Measurements from ENCODE around the gene TRMT44. TPM values are rescaled to one million over a fixed set of nuclear protein-coding genes. Genes with fewer than 3 reads are reported as not detected.
"Not testable (repeated sequence)": the region's sequence is repeated elsewhere in the genome, so short reads cannot be mapped to it uniquely, and the experiment has no call there.

Gene TRMT44
- polyA plus RNA-seq, 4 donors, result 4.7 to 11.6 (median 5.2) TPM

DNA sequence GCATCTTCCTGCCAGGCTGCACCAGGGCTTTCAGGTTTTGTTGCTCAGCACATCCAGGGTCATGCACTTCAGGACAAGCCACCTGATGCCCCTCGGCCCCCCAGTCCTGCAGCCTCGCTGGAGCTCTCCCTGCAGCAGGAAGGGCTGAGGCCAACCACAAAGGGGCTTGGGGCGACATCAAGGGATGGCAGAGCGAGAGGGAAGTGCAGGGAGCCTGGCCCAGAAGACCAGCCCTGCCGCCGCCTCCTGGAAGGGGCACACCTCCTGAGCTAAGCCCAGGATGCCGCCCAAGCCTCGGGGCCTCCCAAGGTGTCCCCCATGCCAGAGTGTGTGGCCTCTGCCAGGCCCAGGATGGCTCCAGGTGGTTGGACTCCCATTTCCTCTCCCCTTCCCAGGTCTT lies 37.1 kb downstream of the TRMT44 start:
- FAIRE-seq, result no peak
- 87 to 95% (median 92%) methylated on average over 8 of the region's 8 CpGs for WGBS, 3 donors

GRCh38 chr4:8478371-8478770 lies 37.8 kb downstream of the TRMT44 start:
- DNase-seq (no peak), FAIRE-seq (no peak)
- H3K36me3 ChIP-seq (ENCODE audit: control insufficient read depth in 3 of 3, insufficient read depth in 2 of 3, low read depth in 1 of 3, low read length in 3 of 3), result peaks cover 0 to 37% (median 0%) of the 10 kb centered on the region in 3 donors
- no peaks in the 10 kb centered on the region for H3K9me3 ChIP-seq (ENCODE audit: control insufficient read depth in 2 of 2, insufficient read depth in 1 of 2, low read depth in 1 of 2, low read length in 1 of 2)
- H3K27ac ChIP-seq (ENCODE audit: low read depth in 1 of 3, low read length in 2 of 3), result no peak overlapping the region
- 90 to 96% (median 93%) methylated on average over 9 of the region's 9 CpGs for WGBS, 3 donors
- peaks cover 0 to 2% (median 0%) of the 10 kb centered on the region in 3 donors for H3K4me1 ChIP-seq (ENCODE audit: control insufficient read depth in 3 of 3, insufficient read depth in 2 of 3, low read depth in 1 of 3, low read length in 2 of 3)
- no peaks in the 10 kb centered on the region for H3K27me3 ChIP-seq (ENCODE audit: control insufficient read depth in 3 of 3, insufficient read depth in 3 of 3, low read length in 3 of 3)
- no peak overlapping the region for H3K4me3 ChIP-seq (ENCODE audit: low read depth in 1 of 3, low read length in 3 of 3)

More for the DNA sequence above, 37.1 kb downstream of the TRMT44 start:
- DNase-seq, result no peak
- no peak overlapping the region for H3K4me3 ChIP-seq (ENCODE audit: low read depth in 1 of 3, low read length in 3 of 3)
- no peaks in the 10 kb centered on the region for H3K9me3 ChIP-seq (ENCODE audit: control insufficient read depth in 2 of 2, insufficient read depth in 1 of 2, low read depth in 1 of 2, low read length in 1 of 2)
- peaks cover 0 to 2% (median 0%) of the 10 kb centered on the region in 3 donors for H3K4me1 ChIP-seq (ENCODE audit: control insufficient read depth in 3 of 3, insufficient read depth in 2 of 3, low read depth in 1 of 3, low read length in 2 of 3)
- H3K27ac ChIP-seq (ENCODE audit: low read depth in 1 of 3, low read length in 2 of 3), result no peak overlapping the region
- no peaks in the 10 kb centered on the region for H3K27me3 ChIP-seq (ENCODE audit: control insufficient read depth in 3 of 3, insufficient read depth in 3 of 3, low read length in 3 of 3)
- H3K36me3 ChIP-seq (ENCODE audit: control insufficient read depth in 3 of 3, insufficient read depth in 2 of 3, low read depth in 1 of 3, low read length in 3 of 3), result peaks cover 0 to 41% (median 0%) of the 10 kb centered on the region in 3 donors

DNA sequence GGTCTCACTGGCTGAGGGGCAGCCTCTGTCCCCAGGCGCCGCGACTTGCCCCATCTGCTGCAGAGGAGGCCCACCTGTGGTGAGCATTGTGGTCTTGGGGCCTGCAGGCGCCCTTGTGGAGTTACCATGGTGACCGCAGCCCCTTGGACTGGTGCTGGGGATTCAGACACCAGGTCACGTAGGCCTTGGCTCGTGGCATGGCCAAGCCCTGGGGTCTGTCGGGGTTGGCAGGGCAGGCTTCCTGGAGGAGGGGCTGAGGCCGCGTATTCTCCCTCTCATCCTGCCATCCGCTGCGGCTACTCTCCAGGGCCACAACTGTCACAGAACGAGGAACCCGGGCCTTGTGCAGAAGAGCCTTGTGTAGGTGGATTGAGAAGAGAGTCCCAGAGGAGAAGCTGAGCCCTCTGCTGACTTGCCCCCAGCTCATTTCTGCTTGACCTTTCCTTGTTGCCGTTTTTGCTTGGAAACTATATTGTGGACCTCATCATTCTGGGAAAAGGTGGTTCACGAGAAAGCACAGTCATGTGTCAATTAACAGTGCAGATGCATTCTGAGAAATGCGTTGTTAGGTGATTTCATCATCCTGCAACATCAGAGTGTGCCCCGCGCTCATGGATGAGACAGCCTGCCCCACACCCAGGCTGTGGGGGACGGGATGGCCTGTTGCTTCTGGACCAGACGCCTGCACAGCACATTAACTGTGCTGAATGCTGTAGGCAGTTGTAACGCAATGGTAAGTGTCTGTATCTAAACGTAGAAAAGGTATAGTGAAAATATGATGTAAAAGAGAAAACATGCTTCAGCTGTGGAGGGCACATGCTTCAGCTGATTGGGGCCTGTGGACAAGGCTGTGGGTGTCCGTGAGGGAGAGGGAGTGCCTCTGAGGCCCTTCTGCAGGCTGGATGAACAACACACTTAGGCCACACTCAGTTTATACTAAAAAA lies 38.5 kb downstream of the TRMT44 start:
- no peak for DNase-seq
- FAIRE-seq, result no peak
- WGBS, 3 donors, result 91 to 93% (median 92%) methylated on average over 23 to 24 of the region's 24 CpGs
- Histone ChIP-seq H3K4me1 (ENCODE audit: control insufficient read depth in 3 of 3, insufficient read depth in 2 of 3, low read depth in 1 of 3, low read length in 2 of 3) (no peaks in the 10 kb centered on the region), H3K36me3 (ENCODE audit: control insufficient read depth in 3 of 3, insufficient read depth in 2 of 3, low read depth in 1 of 3, low read length in 3 of 3) (peaks cover 0 to 33% (median 0%) of the 10 kb centered on the region in 3 donors), H3K27ac (ENCODE audit: low read depth in 1 of 3, low read length in 2 of 3) (no peak overlapping the region), H3K27me3 (ENCODE audit: control insufficient read depth in 3 of 3, insufficient read depth in 3 of 3, low read length in 3 of 3) (no peaks in the 10 kb centered on the region), H3K4me3 (ENCODE audit: low read depth in 1 of 3, low read length in 3 of 3) (no peak overlapping the region), H3K9me3 (ENCODE audit: control insufficient read depth in 2 of 2, insufficient read depth in 1 of 2, low read depth in 1 of 2, low read length in 1 of 2) (no peaks in the 10 kb centered on the region)

GRCh38 chr4:8480221-8480620 lies 39.6 kb downstream of the TRMT44 start:
- Histone ChIP-seq H3K27ac (ENCODE audit: low read depth in 1 of 3, low read length in 2 of 3) (no peak overlapping the region), H3K27me3 (ENCODE audit: control insufficient read depth in 3 of 3, insufficient read depth in 3 of 3, low read length in 3 of 3) (no peaks in the 10 kb centered on the region), H3K9me3 (ENCODE audit: control insufficient read depth in 2 of 2, insufficient read depth in 1 of 2, low read depth in 1 of 2, low read length in 1 of 2) (no peaks in the 10 kb centered on the region), H3K36me3 (ENCODE audit: control insufficient read depth in 3 of 3, insufficient read depth in 2 of 3, low read depth in 1 of 3, low read length in 3 of 3) (peaks cover 0 to 32% (median 0%) of the 10 kb centered on the region in 3 donors), H3K4me3 (ENCODE audit: low read depth in 1 of 3, low read length in 3 of 3) (no peak overlapping the region), H3K4me1 (ENCODE audit: control insufficient read depth in 3 of 3, insufficient read depth in 2 of 3, low read depth in 1 of 3, low read length in 2 of 3) (no peaks in the 10 kb centered on the region)
- FAIRE-seq (no peak), DNase-seq (no peak)
- 91 to 94% (median 92%) methylated on average over 11 of the region's 11 CpGs for WGBS, 3 donors

DNA sequence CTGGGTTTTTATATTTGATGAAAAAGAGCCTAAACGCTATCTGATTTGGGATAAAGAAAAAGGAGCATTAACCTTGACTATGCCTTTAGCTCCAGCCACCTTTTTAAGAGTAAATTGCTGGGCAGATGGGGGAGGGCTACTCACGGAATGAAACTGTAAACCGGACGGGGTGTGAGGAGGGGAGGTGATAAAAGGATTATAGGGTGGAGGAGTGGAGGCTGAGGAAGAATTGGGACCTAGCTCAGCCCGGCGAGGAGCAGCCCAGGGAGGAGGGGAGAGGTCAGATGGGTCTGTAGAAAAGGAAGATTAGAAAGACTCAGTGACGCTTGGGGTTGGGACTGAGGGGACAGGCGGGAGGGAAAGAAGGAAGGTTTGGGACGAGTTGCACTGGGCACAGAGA lies 46.1 kb downstream of the TRMT44 start:
- H3K4me1 ChIP-seq (ENCODE audit: control insufficient read depth in 3 of 3, insufficient read depth in 2 of 3, low read depth in 1 of 3, low read length in 2 of 3); DNase-seq; H3K27ac ChIP-seq (ENCODE audit: low read depth in 1 of 3, low read length in 2 of 3); H3K9me3 ChIP-seq (ENCODE audit: control insufficient read depth in 2 of 2, insufficient read depth in 1 of 2, low read depth in 1 of 2, low read length in 1 of 2); H3K4me3 ChIP-seq (ENCODE audit: low read depth in 1 of 3, low read length in 3 of 3); FAIRE-seq; H3K27me3 ChIP-seq (ENCODE audit: control insufficient read depth in 3 of 3, insufficient read depth in 3 of 3, low read length in 3 of 3); H3K36me3 ChIP-seq (ENCODE audit: control insufficient read depth in 3 of 3, insufficient read depth in 2 of 3, low read depth in 1 of 3, low read length in 3 of 3): not testable (repeated sequence)
- 35 to 58% (median 46%) methylated on average over 7 to 9 of the region's 9 CpGs for WGBS, 3 donors

- DNase-seq, result no peak
- Histone ChIP-seq H3K27ac (ENCODE audit: low read depth in 1 of 3, low read length in 2 of 3) (no peak overlapping the region), H3K27me3 (ENCODE audit: control insufficient read depth in 3 of 3, insufficient read depth in 3 of 3, low read length in 3 of 3) (no peaks in the 10 kb centered on the region), H3K36me3 (ENCODE audit: control insufficient read depth in 3 of 3, insufficient read depth in 2 of 3, low read depth in 1 of 3, low read length in 3 of 3) (no peaks in the 10 kb centered on the region), H3K4me1 (ENCODE audit: control insufficient read depth in 3 of 3, insufficient read depth in 2 of 3, low read depth in 1 of 3, low read length in 2 of 3) (no peaks in the 10 kb centered on the region), H3K4me3 (ENCODE audit: low read depth in 1 of 3, low read length in 3 of 3) (no peak overlapping the region), H3K9me3 (ENCODE audit: control insufficient read depth in 2 of 2, insufficient read depth in 1 of 2, low read depth in 1 of 2, low read length in 1 of 2) (no peaks in the 10 kb centered on the region)
- 92 to 99% (median 94%) methylated on average over 5 of the region's 5 CpGs for whole genome bisulfite sequencing, 3 donors
- FAIRE-seq, result no peak
Observed at GRCh38 chr4:8488791-8489369, 48.3 kb downstream of the TRMT44 start.

DNA sequence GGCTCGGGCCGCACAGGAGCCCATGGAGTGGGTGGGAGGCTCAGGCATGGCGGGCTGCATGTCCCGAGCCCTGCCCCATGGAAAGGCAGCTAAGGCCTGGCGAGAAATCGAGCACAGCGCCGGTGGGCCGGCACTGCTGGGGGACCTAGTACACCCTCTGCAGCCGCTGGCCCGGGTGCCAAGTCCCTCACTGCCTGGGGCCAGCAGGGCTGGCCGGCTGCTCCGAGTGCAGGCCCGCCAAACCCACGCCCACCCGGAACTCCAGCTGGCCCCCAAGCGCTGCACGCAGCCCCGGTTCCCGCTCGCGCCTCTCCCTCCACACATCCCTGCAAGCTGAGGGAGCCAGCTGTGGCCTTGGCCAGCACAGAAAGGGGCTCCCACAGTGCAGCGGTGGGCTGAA lies 50.9 kb downstream of the TRMT44 start:
- WGBS, 3 donors, result 93 to 98% (median 94%) methylated on average over 11 to 23 of the region's 23 CpGs
- not testable (repeated sequence) for DNase-seq, FAIRE-seq

GRCh38 chr4:8492174-8492573 lies 51.6 kb downstream of the TRMT44 start:
- H3K4me3 ChIP-seq (ENCODE audit: low read depth in 1 of 3, low read length in 3 of 3), result no peak overlapping the region
- H3K27ac ChIP-seq (ENCODE audit: low read depth in 1 of 3, low read length in 2 of 3), result no peak overlapping the region
- 84 to 88% (median 87%) methylated on average over 9 of the region's 9 CpGs for WGBS, 3 donors
- no peaks in the 10 kb centered on the region for H3K27me3 ChIP-seq (ENCODE audit: control insufficient read depth in 3 of 3, insufficient read depth in 3 of 3, low read length in 3 of 3)
- FAIRE-seq (no peak), DNase-seq (no peak)
- no peaks in the 10 kb centered on the region for H3K36me3 ChIP-seq (ENCODE audit: control insufficient read depth in 3 of 3, insufficient read depth in 2 of 3, low read depth in 1 of 3, low read length in 3 of 3)
- no peaks in the 10 kb centered on the region for H3K4me1 ChIP-seq (ENCODE audit: control insufficient read depth in 3 of 3, insufficient read depth in 2 of 3, low read depth in 1 of 3, low read length in 2 of 3)
- H3K9me3 ChIP-seq (ENCODE audit: control insufficient read depth in 2 of 2, insufficient read depth in 1 of 2, low read depth in 1 of 2, low read length in 1 of 2), result no peaks in the 10 kb centered on the region

More for the DNA sequence above, 50.9 kb downstream of the TRMT44 start:
- not testable (repeated sequence) for H3K4me1 ChIP-seq (ENCODE audit: control insufficient read depth in 3 of 3, insufficient read depth in 2 of 3, low read depth in 1 of 3, low read length in 2 of 3); H3K36me3 ChIP-seq (ENCODE audit: control insufficient read depth in 3 of 3, insufficient read depth in 2 of 3, low read depth in 1 of 3, low read length in 3 of 3); H3K27ac ChIP-seq (ENCODE audit: low read depth in 1 of 3, low read length in 2 of 3); H3K27me3 ChIP-seq (ENCODE audit: control insufficient read depth in 3 of 3, insufficient read depth in 3 of 3, low read length in 3 of 3); H3K4me3 ChIP-seq (ENCODE audit: low read depth in 1 of 3, low read length in 3 of 3); H3K9me3 ChIP-seq (ENCODE audit: control insufficient read depth in 2 of 2, insufficient read depth in 1 of 2, low read depth in 1 of 2, low read length in 1 of 2)
